Neural progenitor cell (in vitro differentiated cells): ENCODE results near the gene RNF26.

Experiments
- EZH2 ChIP-seq: fragments of 200-600 bp; sonication (generic); IDR thresholded peaks from 2 replicates; pipeline ENCODE4 v1.6.1; 2017; ENCODE audit warnings: antibody characterized with exemption, mild to moderate bottlenecking, moderate library complexity
- EZH2phosphoT487 ChIP-seq: fragments of 200-600 bp; sonication (generic); IDR thresholded peaks from 2 replicates; pipeline ENCODE4 v1.6.1; 2017; ENCODE audit warnings: antibody characterized with exemption
- TF ChIP-seq, protein P1 (sequence below): fragments of 200-600 bp; sonication (generic); IDR thresholded peaks from 2 replicates; pipeline ENCODE4 v1.5.1; 2017; ENCODE audit warnings: antibody characterized with exemption, mild to moderate bottlenecking

DNA sequence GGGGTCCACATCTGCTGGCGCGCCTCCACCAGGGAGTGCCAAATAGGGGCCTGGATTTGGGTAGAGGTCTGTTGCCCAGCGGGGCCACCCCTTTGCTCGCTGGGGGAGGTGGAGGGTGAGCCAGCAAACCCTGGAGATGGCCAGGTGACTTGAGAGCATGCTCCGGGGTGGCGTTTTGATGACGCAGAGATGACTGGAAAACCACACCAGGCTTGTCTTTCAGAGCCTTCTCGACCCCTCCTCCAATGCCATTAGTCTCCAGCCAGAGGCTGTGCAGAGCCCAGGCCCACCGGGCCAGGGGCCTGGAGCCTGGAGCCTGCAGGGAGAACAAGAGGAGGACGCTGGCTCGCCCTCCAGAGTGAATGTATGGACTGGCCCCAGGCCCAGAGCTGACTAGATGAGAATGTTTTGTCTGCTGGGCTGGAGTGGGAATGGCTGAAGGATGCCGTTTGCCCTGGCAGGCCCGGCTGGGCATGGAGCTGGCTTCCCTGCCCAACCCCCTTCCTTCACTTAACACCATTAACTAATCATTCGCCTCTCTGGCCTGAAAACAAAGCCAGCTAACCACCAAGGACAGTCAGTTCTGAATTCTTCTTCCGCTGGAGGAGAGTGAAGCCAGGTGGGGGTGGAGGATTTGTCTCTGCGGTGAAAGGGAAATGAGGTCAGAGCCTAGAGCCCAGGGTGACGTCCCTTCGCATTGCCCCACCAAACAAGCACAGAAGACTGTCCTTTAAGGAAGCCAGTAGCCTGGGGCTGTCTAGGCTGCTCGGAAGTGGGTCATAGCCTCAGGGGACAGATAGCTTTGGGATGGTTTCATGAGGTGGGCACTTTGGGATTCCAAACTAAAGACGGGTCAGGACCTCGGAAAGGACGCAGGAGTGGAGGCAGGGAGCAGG is 15.8 kb upstream of the RNF26 start:
- TF ChIP-seq, protein P1, sequence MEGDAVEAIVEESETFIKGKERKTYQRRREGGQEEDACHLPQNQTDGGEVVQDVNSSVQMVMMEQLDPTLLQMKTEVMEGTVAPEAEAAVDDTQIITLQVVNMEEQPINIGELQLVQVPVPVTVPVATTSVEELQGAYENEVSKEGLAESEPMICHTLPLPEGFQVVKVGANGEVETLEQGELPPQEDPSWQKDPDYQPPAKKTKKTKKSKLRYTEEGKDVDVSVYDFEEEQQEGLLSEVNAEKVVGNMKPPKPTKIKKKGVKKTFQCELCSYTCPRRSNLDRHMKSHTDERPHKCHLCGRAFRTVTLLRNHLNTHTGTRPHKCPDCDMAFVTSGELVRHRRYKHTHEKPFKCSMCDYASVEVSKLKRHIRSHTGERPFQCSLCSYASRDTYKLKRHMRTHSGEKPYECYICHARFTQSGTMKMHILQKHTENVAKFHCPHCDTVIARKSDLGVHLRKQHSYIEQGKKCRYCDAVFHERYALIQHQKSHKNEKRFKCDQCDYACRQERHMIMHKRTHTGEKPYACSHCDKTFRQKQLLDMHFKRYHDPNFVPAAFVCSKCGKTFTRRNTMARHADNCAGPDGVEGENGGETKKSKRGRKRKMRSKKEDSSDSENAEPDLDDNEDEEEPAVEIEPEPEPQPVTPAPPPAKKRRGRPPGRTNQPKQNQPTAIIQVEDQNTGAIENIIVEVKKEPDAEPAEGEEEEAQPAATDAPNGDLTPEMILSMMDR, result no peak
- no peak for TF ChIP-seq EZH2
- TF ChIP-seq EZH2phosphoT487, result no peak
